HT1080 (cell line): ENCODE measurements around the gene MBTPS1. TPM values are rescaled to one million over a fixed set of nuclear protein-coding genes. Genes with fewer than 3 reads are reported as not detected.

Experiments
- DNase-seq: peaks from one replicate; pipeline ENCODE4 v3.0.0-alpha.2; 2015; ENCODE audit warnings: low read depth
- small RNA-seq: library from RNA; depleted of rRNA; stranded (forward); fragments of <200 nt; gene quantifications from one replicate; pipeline ENCODE3, GENCODE V24; 2014
- total RNA-seq: library from RNA; depleted of rRNA; stranded (reverse); fragments of >200 nt; shearing (Covaris generic); gene quantifications from 2 replicates; pipeline ENCODE4 v1.2.3, GENCODE V29; 2014; rRNA removed

Gene MBTPS1
- total RNA-seq, 1 experiment from 2014 or later: 72.8 TPM

DNA sequence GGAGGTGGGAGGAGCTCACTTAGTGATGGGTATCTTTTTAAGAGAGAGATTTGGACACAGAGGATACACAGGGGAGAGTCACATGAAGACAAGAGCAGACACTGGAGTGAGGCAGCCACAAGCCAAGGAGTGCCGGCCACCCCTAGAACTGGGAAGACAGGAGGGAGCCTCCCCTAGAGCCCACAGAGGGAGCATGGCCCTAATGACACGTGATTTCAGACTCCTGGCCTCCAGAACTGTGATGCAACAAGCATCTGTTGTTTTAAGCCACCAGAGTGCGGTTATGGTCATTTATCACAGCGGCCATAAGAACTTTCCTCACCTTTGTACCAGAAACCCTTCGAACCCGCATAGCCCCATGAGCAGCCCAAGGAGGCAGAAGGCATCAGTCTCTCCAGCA is 107.5 kb downstream of the MBTPS1 start:
- DNase-seq: no peak

- DNase-seq: no peak
Observed at GRCh38 chr16:84007965-84008364, 108.8 kb downstream of the MBTPS1 start.

DNA sequence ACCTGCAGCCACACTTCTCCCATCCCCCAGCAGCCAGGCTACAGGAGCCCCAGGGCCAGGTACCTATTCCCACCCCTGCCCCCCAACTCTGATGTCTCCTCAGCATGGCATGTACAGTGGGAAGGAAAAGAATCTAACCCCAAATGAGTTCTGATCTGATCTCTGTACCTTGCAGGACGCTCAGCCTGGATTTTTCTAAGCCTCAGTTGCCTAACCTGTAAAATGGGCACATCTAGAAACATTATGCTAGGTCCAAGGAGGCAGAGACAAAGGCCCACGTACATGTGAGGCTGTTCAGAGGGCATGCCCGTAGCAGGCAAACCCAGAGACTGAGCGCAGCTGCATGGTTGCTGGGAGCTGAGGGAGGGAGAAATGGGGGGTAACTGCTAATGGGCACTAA is 109.2 kb downstream of the MBTPS1 start:
- DNase-seq: no peak

- no peak for DNase-seq
Observed at GRCh38 chr16:84005391-84005790, 111.4 kb downstream of the MBTPS1 start.

DNA sequence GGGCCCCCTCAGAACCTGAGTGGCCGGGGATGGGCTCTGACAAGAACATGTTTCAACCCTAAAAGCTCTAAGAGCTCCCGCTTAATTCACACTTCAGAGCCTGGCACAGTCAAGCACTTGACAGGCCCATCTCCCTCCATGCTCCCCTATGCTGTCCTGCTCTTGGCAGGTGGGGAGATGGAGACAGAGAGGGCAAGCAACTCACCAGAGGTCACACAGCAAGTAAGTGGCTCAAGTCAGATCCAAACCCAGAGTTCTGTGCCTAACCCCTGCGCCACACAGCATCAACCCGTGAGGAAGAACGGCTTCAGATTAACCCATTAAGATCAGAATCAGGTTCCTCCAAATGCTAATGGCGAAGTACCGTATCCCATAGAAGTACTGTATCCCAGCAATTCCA is 112.3 kb downstream of the MBTPS1 start:
- DNase-seq: no peak

Small RNA genes within 50 kb of the gene (small RNA-seq; reads per million reads assigned to genes)
- gene RNA5SP432: 0.07 reads per million

Other genes starting within 250 kb of the MBTPS1 start
- gene MLYCD, start 217.8 kb downstream of the MBTPS1 start, total RNA-seq: 0.47 and 1.2 TPM in 2 replicates
- gene OSGIN1, start 163.7 kb downstream of the MBTPS1 start, total RNA-seq: 2.1 and 3.8 TPM in 2 replicates
- gene NECAB2, start 148.7 kb downstream of the MBTPS1 start, total RNA-seq: not detected in 2 replicates
- gene SLC38A8, start 74.1 kb downstream of the MBTPS1 start, total RNA-seq: not detected in 2 replicates
- 19.3 and 19.4 TPM in 2 replicates for gene HSDL1, start 28.2 kb upstream of the MBTPS1 start, total RNA-seq
- gene DNAAF1, start 28.4 kb upstream of the MBTPS1 start, total RNA-seq: not detected in 2 replicates
- gene TAF1C, start 70.1 kb upstream of the MBTPS1 start, total RNA-seq: 26.4 and 27.8 TPM in 2 replicates
- not detected in 2 replicates for gene ADAD2, start 74.2 kb upstream of the MBTPS1 start, total RNA-seq
- gene KCNG4, start 123.1 kb upstream of the MBTPS1 start, total RNA-seq: not detected in 2 replicates
- gene WFDC1, start 177.9 kb upstream of the MBTPS1 start, total RNA-seq: 0.37 TPM in 1 of 2 replicates, not detected in the other